Germinal center (tissue), 1 donor: ENCODE results near the gene TMC7.

Experiments used
- DNase-seq: peaks from one replicate; pipeline ENCODE4 v3.0.0; 2012; ENCODE audit warnings: mixed read lengths, low spot score

TMC7 gene

DNA sequence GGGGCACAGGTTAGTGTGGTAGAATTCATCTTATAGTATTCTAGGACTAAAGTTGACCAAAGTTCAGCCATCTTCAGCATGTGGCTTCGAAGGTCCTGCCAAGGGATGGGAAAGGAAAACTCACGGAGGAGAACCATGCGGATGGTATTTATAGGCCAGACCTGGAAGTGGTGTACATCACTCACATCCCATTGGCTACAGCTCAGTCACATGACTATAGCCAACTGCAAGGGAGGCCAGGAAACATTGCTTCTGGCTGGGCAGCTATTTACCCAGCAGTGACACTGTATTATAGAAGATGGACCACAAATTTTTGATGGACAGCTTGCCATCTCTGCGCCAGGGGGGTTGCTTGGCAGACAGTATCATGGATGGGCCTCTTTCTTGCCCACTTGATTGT, 48.0 kb downstream of the TMC7 start:
- no peak for DNase-seq

DNA sequence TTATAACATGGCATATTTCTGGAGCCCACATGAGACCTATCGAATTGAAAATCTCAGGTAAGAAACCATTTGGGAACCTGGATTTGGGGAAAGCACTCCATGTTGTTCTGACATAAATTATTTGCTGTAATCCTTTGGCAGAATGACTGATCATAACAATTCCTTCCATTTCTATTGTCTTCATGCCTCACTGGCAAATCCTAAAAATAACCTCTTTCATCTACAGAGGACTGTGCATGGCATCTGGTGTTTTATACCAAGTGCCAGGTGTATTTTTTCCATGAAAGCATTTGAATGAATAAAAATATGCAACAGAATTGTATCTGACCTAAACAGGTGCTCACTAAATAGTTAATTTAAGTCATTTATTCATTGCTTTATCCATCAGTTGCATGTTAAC, 50.0 kb downstream of the TMC7 start:
- DNase-seq: no peak

DNA sequence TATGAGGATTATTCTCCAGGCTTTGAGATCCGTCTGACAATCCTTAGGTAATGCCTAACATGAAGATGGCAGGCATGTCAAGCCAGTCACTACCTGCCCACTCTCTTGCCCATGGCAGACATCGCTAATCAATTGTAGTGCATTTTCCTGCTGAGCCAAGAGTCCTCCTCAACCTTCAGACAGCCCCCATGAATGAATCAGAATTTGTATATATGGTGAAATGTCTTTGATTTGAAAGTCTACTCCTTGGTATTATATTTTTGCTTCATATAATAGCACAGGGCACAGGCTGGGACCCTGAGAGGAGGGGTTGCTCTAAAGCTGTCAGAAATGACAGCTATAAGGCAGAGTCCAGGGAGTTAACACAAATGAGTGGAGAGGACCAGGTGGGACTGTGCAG, 56.7 kb downstream of the TMC7 start:
- no peak for DNase-seq

DNA sequence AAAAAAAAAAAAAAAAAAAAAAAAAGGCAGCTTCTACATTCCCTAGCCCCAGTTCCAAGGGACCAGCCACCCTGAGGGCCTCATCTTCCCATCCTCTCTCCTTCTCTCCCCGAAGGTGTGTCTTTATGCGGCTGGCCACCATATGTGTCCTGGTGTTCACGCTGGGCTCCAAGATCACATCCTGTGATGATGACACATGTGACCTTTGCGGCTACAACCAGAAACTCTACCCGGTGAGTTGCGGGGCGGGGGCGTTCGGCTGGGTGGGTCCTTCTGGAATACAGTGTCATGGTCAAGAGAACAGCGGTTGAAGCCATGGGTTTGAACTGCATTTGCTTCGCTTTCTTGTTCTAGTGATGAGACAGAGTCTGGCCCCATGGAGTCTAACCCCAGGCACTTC, 61.0 kb downstream of the TMC7 start:
- no peak for DNase-seq

DNA sequence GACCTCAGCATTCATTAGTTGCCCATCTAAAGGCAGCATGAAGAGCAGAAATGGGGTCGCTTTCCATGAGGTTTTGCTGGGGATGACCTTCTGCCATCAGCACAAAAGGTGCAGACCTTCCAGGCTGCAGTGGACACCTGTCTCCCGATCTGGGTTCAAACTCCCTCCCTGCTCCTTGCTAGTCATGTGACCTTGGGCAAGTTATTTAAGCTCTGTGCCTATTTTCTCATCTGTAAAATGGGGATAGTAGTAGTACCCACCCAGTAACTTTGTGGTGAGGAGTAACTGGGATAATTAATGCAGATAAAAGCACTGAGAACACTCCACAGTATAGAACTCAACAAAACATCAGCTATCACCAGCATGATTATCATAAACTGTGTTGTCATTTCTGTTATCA, 62.3 kb downstream of the TMC7 start:
- no peak for DNase-seq

DNA sequence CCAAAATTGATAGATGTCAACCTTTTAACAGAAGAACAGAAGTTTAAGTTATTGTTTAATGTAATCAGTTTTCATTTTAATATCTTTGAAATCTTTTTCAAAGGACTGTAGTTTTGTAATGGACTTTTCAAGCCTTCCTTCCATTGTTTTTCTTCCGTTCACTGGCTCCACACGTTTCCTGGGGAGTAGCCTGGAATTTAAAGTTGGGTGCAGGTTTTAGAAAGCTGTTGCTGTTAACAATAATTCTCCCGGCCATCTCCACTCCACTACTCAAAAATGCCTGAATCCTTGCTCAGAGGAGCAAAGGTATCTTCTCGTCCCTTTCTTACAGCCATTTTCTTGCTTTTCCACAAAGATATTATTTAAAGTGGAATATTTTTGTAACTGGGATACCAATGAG, 79.0 kb downstream of the TMC7 start:
- no peak for DNase-seq

DNA sequence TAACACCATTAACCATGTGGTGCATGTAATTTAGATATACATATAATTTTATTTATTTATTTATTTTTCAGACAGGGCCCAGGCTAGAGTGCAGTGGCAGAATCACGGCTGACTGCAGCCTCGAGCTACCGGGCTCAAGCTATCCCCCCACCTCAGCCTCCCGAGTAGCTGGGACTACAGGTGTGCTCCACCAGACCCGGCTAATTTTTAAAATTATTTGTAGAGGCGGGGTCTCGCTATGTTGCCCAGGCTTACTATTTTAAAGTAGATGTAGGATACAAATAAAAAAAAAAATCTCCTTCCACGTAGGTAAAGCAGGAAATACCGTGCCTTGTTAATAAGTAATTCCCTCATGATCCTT, 83.2 kb downstream of the TMC7 start:
- DNase-seq: no peak

DNA sequence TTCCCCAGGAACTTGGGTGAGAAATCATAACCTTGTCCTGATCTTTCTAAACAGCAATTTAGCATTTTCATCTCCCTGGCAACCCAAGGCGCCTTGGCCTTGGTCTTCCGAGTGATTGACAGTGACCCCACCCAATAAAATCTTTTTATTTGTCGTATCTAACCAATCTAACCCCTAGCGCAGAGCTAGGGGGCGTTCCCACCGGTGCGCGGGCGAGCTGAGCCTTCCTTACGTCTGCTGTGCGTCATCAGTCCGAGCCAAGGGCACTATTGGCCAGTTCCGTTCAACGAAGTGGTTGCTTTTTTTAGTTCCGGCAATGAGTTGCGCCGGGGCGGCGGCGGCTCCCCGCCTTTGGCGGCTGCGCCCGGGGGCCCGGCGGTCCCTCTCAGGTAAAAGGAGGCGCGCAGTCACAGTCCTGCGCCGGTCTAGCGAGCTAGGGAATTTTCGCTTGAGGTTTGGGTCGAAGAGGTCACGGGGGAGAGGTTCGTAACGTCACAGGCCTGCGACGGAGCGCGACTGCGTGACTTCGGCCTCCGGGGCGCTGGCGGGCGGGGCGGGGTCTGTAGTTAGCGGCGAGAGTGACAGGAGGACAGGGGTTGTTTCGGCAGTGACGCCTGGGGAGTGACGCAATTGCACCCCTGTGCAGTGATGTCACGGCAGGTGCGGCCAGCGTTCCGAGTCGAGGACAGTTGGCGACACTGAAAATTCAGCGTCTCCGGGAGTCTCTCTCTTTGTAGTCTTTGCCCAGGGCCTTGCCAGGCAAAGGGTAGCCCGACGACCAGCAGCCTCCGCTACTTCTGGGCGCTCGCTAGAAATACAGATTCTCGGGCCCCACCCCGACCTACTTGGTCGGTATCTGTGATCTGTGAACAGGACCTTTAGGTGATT, 83.9 kb downstream of the TMC7 start, which contains the start of gene COQ7:
TSS of gene COQ7 (plus strand) at position 266 of the 888 bp plus-strand sequence. CDS start at position 317, 51 bp downstream.
- peak; percentile 96 for DNase-seq

DNA sequence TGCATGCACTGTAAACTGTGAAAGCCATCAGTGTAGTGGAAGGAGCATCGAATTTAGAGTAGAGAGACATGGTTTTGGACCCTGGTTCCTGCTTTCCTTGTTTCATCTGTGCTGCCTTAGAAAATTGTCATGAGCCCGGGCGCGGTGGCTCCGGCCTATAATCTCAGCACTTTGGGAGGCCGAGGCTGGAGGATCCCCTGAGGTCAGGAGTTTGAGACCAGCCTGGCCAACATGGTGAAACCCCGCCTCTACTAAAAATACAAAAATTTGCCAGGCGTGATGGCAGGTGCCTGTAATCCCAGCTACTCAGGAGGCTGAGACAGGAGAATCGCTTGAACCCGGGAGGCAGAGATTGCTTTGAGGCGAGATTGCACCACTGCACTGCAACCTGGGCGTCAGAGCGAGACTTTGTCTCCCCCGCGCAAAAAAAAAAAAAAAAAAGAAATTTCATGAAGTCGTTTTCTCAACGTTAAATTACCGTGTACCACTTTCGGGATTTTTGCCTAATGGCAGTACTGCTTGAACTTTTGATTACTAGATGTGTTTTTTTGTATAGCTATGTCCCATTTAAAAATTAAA, 84.6 kb downstream of the TMC7 start:
- no peak for DNase-seq

- peak; percentile 40 for DNase-seq
Observed at GRCh38 chr16:19071811-19072777, 88.4 kb downstream of the TMC7 start.

- DNase-seq: no peak
Observed at GRCh38 chr16:19073344-19073743, 89.6 kb downstream of the TMC7 start.

DNA sequence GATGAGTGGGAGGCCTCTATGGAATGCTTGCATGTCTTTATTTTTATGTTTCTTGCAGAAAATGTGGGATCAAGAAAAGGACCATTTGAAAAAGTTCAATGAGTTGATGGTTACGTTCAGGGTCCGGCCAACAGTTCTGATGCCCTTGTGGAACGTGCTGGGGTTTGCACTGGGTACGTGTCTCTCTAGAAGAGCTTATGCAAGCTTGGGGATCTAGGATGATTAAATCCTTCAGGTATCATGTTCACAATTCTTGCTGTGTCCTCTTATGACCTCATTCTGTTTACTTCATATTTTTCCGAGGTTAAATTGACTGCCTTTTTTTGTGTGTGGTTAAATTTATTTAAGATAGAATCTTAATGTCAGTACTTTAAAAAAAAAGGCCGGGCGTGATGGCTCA, 90.1 kb downstream of the TMC7 start:
- DNase-seq: no peak

GRCh38 chr16:19075511-19075910, 91.8 kb downstream of the TMC7 start:
- no peak for DNase-seq

DNA sequence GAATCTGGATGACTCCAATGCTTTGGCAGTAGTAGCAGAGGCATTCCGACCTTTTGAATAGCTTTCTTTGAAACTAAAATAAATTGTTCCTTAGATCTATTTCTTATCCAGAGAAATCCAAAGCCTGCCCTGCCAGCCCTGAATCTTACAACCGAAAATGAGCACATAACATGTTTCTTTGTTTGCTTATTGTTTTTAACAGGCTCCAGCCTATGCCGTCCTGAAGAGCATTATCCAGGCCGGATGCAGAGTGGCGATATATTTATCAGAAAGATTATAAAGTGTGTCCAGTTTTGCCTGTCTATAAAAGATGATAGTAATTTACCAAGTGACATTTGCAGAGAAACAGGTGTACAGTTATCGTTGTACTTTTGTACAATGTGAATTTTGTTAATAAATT, 94.1 kb downstream of the TMC7 start:
- DNase-seq: no peak

DNA sequence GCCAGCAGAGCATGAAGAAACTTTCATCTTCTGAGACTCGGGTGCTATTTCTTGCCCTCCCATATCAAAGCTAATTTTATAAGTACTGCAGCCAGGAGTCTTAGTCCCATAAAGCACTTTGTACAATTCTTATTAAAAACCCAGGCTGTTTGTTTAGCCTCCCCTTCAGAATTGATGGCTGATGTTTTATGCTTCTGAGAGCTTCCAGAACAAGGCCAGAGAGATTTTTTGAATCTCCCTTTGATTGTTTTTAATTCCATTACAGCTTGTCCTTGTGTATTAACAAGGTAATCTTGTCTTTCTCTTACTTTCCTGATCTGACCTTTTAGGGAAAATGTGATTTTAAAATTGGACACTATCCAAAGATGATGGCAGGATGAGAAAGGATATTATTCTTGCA, 99.9 kb downstream of the TMC7 start:
- DNase-seq: no peak

- no peak for DNase-seq
Observed at GRCh38 chr16:19084139-19084538, 100.4 kb downstream of the TMC7 start.

DNA sequence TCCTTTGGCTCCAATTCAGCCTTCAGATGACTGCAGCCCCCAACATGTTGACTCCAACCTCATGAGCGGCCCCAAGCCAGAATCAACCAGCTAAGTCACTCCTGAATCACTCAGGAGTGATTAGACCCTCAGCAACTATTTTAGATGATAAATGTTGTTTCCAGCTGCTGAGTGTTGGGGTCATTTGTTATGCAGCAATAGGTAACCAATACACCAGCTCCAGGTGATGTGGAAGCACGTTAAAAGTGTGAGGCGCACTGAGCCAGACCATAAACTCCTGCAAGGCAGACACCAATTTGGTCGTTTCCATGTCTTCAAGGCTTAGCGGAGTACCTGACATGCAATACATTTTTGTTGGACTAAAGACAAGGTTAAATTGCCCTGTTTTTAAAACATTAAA, 101.1 kb downstream of the TMC7 start:
- DNase-seq: no peak

GRCh38 chr16:19085679-19086200, 102.0 kb downstream of the TMC7 start:
- no peak for DNase-seq

DNA sequence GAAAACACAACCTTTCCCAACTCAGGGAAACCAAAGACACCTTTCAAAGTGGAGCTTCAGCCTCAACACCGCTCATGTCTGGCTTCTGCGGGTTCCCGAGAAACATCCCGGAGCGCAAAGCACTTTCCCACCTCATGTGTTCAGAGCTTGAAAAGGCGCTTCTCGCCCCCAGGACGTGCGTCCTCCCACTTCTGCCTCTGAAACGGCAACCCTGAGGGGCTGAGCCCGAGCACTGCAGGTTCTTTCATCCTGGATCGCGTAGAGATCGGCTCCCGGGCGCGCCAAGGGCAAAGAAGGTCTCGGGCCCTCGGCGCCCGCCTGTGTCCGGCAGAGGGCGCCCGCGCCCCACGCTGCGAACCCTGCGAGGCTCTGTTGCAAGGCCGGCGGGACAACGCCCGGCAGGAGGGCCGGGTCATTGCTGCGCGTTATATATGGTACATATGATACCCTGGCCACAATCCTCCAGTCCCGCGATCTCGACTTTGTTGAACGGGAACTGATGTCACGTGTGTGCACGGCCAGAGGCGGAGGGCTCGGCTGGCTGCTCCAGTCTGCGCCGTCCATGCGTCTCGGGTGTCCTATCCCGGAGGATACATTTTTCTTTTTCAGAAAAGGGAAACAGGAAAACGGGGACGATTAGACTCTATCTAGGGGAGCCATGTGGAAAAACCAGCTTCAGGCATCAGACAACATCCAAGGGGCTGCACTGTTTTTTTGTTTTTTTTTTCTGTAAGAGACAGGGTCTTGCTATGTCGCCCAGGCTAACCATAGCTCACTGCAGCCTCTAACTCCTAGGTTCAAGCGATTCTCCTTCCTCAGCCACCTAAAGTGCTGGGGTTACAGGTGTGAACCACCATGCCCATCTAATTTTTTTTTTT, 102.8 kb downstream of the TMC7 start:
- peak; percentile 80 for DNase-seq

- DNase-seq: no peak
Observed at GRCh38 chr16:19088341-19088916, 104.7 kb downstream of the TMC7 start.

GRCh38 chr16:19089410-19089955, 105.7 kb downstream of the TMC7 start:
- no peak for DNase-seq
